Mucosa of gallbladder (tissue), 1 donor: ENCODE measurements around the gene HLA-C. TPM values are rescaled to one million over a fixed set of nuclear protein-coding genes. Genes with fewer than 3 reads are reported as not detected.

Experiments used
- total RNA-seq: library from RNA; stranded (reverse); gene quantifications from one replicate; pipeline ENCODE4 v1.2.1, GENCODE V29; 2021
- donor health status: DM: no; HTN: no; CAD: no.

The HLA-C gene
- total RNA-seq, 1 donor from 2014 or later: 601 TPM

Other genes with a start within 250 kb of the HLA-C start
- not detected for gene C6orf15, start 159.5 kb downstream of the HLA-C start, total RNA-seq
- 11.0 TPM for gene PSORS1C1, start 157.3 kb downstream of the HLA-C start, total RNA-seq
- 0.17 TPM for gene CDSN, start 151.6 kb downstream of the HLA-C start, total RNA-seq
- not detected for gene PSORS1C2, start 133.0 kb downstream of the HLA-C start, total RNA-seq
- gene CCHCR1, start 114.3 kb downstream of the HLA-C start, total RNA-seq: 28.8 TPM
- 4.8 TPM for gene TCF19, start 113.5 kb downstream of the HLA-C start, total RNA-seq
- 9.7 TPM for gene POU5F1, start 101.4 kb downstream of the HLA-C start, total RNA-seq
- 1,432 TPM for gene HLA-B, start 85.1 kb upstream of the HLA-C start, total RNA-seq
- gene MICA, start 131.5 kb upstream of the HLA-C start, total RNA-seq: 31.7 TPM
- gene MICB, start 226.1 kb upstream of the HLA-C start, total RNA-seq: 2.7 TPM